BJ (cell line): ENCODE results near the gene TSPAN14. TPM values are rescaled to one million over a fixed set of nuclear protein-coding genes. Genes with fewer than 3 reads are reported as not detected.

Source experiments
- CTCF ChIA-PET: fragments of 350-600 bp; formaldehyde crosslinking; extraction: SDS; loops from one replicate; lab custom pipeline; 2021; ENCODE audit warnings: antibody characterized with exemption, inconsistent platforms; lab: Yijun Ruan, JAX
- POLR2A ChIA-PET: fragments of 300-600 bp; sonication (Branson Sonifier 250); formaldehyde crosslinking; extraction: SDS; loops from one replicate; lab custom pipeline; 2021; ENCODE audit warnings: antibody characterized with exemption; lab: Charles Lee
- DNase-seq: peaks from one replicate; pipeline ENCODE4 v3.0.0-alpha.2; 2011; ENCODE audit warnings: low read depth
- H3K27me3 ChIP-seq: 2 replicates; pipeline ENCODE4 v1.6.0; 2011; ENCODE audit warnings: low read length; ENCODE audit not compliant: control insufficient read depth, insufficient read depth
- H3K36me3 ChIP-seq: 2 replicates; pipeline ENCODE4 v1.5.1; 2011; ENCODE audit warnings: low read length; ENCODE audit not compliant: control insufficient read depth, insufficient read depth
- H3K4me3 ChIP-seq: 2 replicates; pipeline ENCODE4 v1.5.1; 2011; ENCODE audit warnings: low read depth, mild to moderate bottlenecking, control low read depth, low read length
- CTCF ChIP-seq: IDR thresholded peaks from 2 replicates; pipeline ENCODE4 v1.5.1; 2011; ENCODE audit warnings: low read depth, mild to moderate bottlenecking, control low read depth, inconsistent platforms, low read length, moderate library complexity; ENCODE audit not compliant: insufficient read depth
- polyA plus RNA-seq: library from polyadenylated mRNA; depleted of rRNA; stranded (reverse); fragments of >200 nt; gene quantifications from 2 replicates; pipeline ENCODE4 v1.2.3, GENCODE V29; 2011

TSPAN14 gene
- polyA plus RNA-seq, 1 experiment: 33.3 TPM

- ChIA-PET POLR2A (no interaction called here), CTCF (interaction anchor here (1.1 to 28.2 kb wide), 4 partner anchors 10 to 51 kb away, joined by 3 to 661 read pairs (median 5); no protein-coding TSS in a partner anchor)
- Histone ChIP-seq H3K27me3 (no peaks in the 10 kb centered on the region), H3K36me3 (no peaks in the 10 kb centered on the region), H3K4me3 (peak overlapping the region; percentile 58)
- TF ChIP-seq CTCF: no peak
- DNase-seq: no peak
Measured at GRCh38 chr10:80454513-80455460, 677 bp downstream of the TSPAN14 start.

- ChIA-PET CTCF (interaction anchor here (1.1 to 28.2 kb wide), 4 partner anchors 10 to 50 kb away, joined by 3 to 661 read pairs (median 5); no protein-coding TSS in a partner anchor), POLR2A (no interaction called here)
- no peaks in the 10 kb centered on the region for H3K36me3 ChIP-seq
- no peak for TF ChIP-seq CTCF
- H3K4me3 ChIP-seq: peak overlapping the region; percentile 58
- no peak for DNase-seq
- H3K27me3 ChIP-seq: no peaks in the 10 kb centered on the region
Measured at GRCh38 chr10:80455461-80456349, 1.6 kb downstream of the TSPAN14 start.

- Histone ChIP-seq H3K4me3 (no peak overlapping the region), H3K36me3 (no peaks in the 10 kb centered on the region), H3K27me3 (no peaks in the 10 kb centered on the region)
- ChIA-PET CTCF (interaction anchor here (0.9 to 28.2 kb wide), 3 partner anchors 8 to 48 kb away, joined by 3 to 661 read pairs (median 4); no protein-coding TSS in a partner anchor), POLR2A (no interaction called here)
- TF ChIP-seq CTCF: no peak
- no peak for DNase-seq
Measured at GRCh38 chr10:80457554-80458262, 3.6 kb downstream of the TSPAN14 start.

GRCh38 chr10:80458263-80458625 lies 4.1 kb downstream of the TSPAN14 start:
- no peak overlapping the region for H3K4me3 ChIP-seq
- ChIA-PET CTCF (interaction anchor here (0.7 to 28.2 kb wide), 4 partner anchors 8 to 70 kb away, joined by 3 to 661 read pairs (median 4); no protein-coding TSS in a partner anchor), POLR2A (no interaction called here)
- H3K27me3 ChIP-seq: no peaks in the 10 kb centered on the region
- no peak for DNase-seq
- TF ChIP-seq CTCF: no peak
- H3K36me3 ChIP-seq: no peaks in the 10 kb centered on the region
